ENCODE data around the gene HIVEP3.

DNA sequence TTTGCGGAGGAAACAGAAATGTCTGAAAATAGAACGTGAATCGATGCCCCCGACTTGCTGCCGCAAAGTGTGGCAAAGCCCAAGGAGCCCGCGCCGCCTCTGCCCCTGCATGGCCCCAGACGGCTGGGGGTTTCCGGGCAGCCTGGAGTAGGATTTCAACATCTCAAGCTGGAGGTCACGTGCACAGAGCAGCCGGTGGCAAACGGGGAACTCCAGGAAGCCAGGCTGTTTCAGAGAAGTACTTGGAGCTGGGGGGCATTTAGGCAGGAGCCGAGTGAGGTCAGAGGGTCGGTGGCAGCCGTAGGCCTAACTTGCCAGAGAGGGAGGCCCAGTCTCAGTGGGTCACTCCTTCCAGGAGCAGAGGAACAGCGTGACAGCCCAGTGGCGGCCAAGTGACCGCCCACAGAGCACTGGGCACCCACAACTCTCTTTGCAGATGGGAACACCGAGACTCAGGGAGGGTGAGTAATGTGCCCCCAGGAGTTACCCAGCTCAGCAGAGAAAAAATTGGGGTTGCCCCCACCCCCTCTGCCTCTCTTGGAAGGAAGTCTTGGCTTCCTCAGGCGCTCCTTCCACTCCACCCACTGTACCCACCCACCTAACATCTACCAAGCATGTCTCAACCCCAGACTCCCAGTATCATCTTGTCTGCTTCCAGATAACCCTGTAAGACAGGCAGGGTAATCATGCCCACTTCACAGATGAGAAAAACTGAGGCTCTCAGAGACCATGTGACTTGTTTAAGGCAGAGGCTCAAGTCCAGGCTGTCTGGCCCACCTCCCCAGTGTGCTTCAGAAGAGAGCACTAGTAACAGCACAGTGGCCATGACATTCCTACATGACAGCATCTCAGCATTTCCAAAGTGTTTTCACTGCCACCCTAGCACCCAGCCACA lies 179.4 kb downstream of the HIVEP3 start:
- TF ChIP-seq CREB1 (CRISPR knock-in tag; IDR thresholded peaks at IDR 0.05) (no peak), PREB (CRISPR knock-in tag; IDR thresholded peaks at IDR 0.05; ENCODE audit: borderline replicate concordance) (no peak), CTCF (IDR thresholded peaks at IDR 0.05) (no peak), ESRRA (CRISPR knock-in tag; IDR thresholded peaks at IDR 0.05; ENCODE audit: borderline replicate concordance) (no peak), ZBTB21 (CRISPR knock-in tag; IDR thresholded peaks at IDR 0.05; ENCODE audit: borderline replicate concordance) (no peak)
- TF ChIP-seq, protein P1, sequence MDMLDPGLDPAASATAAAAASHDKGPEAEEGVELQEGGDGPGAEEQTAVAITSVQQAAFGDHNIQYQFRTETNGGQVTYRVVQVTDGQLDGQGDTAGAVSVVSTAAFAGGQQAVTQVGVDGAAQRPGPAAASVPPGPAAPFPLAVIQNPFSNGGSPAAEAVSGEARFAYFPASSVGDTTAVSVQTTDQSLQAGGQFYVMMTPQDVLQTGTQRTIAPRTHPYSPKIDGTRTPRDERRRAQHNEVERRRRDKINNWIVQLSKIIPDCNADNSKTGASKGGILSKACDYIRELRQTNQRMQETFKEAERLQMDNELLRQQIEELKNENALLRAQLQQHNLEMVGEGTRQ (CRISPR knock-in tag; IDR thresholded peaks at IDR 0.05), result no peak

Measured in WTC11 (cell line).